VCaP (cell line): ENCODE data around the gene GRIA3.

Experiments
- H3K27ac ChIP-seq: fragments of 450-650 bp; 2 replicates; pipeline ENCODE4 v1.5.1; 2017
- TF ChIP-seq, protein P1 (sequence below): fragments of 450-650 bp; conservative IDR thresholded peaks from 2 replicates; pipeline ENCODE4 v1.5.1; 2017; ENCODE audit warnings: mild to moderate bottlenecking, moderate library complexity

Gene GRIA3

DNA sequence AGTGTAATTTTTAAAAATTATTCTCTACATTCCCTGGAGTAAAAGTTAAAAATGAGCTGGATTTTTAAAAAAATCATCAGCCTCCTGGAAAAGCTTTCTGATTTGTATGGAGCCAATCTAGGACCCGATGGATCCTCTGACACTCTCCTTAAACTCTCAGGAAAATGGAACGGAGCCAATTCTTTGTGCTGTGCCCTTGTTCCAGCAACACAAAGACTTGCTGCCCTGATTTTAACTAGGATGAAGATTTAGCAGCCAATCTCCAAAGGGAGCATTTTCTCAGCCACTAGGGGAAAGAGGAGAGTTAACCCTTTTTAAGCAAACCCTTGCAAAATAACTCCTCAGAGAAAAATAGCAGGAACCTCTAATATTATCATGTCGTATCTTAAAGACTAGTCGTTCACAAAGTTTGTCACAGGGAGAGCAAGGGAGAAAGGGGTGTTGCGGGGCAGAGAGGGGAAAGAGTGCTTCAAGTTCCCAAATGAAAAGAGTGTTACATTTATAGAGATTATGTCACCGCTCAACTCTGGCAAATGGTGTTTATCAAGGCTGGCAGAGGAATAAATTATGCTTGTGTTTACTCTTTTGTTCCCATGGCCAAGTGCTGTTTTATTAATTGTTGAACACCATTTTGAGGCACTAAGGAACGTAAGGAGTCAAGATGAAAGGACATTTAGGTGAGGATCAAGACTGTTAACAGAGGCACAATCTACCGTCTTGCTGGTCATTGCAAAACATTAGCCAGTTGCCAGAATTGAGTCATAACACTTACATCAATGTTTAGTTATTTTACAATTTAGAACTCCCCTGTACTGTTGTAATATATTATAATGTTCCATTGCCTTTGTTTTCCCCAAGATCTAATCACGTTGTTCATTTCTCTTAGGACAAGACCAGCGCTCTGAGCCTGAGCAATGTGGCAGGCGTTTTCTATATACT, 298.1 kb downstream of the GRIA3 start:
- H3K27ac ChIP-seq: no peak overlapping the region
- TF ChIP-seq, protein P1, sequence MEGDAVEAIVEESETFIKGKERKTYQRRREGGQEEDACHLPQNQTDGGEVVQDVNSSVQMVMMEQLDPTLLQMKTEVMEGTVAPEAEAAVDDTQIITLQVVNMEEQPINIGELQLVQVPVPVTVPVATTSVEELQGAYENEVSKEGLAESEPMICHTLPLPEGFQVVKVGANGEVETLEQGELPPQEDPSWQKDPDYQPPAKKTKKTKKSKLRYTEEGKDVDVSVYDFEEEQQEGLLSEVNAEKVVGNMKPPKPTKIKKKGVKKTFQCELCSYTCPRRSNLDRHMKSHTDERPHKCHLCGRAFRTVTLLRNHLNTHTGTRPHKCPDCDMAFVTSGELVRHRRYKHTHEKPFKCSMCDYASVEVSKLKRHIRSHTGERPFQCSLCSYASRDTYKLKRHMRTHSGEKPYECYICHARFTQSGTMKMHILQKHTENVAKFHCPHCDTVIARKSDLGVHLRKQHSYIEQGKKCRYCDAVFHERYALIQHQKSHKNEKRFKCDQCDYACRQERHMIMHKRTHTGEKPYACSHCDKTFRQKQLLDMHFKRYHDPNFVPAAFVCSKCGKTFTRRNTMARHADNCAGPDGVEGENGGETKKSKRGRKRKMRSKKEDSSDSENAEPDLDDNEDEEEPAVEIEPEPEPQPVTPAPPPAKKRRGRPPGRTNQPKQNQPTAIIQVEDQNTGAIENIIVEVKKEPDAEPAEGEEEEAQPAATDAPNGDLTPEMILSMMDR: no peak

GRCh38 chrX:123486297-123486696, 302.2 kb downstream of the GRIA3 start:
- TF ChIP-seq, protein P1: no peak
- no peak overlapping the region for H3K27ac ChIP-seq

DNA sequence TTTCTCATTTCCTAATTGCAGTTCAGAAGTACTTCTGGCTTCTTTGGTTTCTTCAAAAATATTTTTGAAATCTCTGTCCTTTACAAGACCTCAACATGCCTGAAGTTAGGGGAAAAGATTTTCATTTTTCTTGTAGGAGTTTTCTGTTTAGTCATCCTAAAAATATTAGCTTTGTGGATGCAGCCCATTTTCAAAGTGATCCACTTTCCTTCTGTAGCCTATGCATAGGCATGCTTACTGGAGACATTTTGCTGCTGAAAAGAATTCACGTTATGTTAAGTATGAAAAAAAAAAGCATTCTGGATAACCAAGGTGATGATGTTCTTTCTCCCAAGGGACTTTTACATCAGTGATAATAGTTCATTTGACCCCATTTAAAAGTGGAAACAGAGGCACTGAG, 303.2 kb downstream of the GRIA3 start:
- H3K27ac ChIP-seq: no peak overlapping the region
- TF ChIP-seq, protein P1: no peak

GRCh38 chrX:123487669-123488068, 303.6 kb downstream of the GRIA3 start:
- TF ChIP-seq, protein P1: no peak
- H3K27ac ChIP-seq: no peak overlapping the region

- H3K27ac ChIP-seq: no peak overlapping the region
- TF ChIP-seq, protein P1: no peak
Measured at GRCh38 chrX:123489011-123489410, 304.9 kb downstream of the GRIA3 start.

GRCh38 chrX:123493857-123494256, 309.8 kb downstream of the GRIA3 start:
- H3K27ac ChIP-seq: no peak overlapping the region
- TF ChIP-seq, protein P1: no peak

DNA sequence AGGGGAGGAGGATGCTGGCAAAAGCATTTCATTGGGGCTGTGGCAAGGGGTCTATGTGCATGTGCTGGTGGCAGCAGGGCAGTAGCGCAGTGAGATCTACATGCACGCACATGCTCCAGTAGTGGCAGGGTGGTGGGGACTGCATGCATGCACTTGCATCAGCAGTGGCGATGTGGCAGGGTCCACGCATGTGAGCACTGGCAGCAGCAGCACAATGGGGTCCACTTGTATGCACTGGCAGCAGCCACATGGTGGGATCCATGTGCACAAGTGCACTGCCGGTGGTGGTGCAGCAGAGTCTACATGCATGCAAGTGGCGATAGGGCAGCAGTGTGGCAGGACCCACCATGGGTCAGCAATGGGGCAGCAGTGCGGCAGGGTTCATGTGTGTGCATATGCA, 315.7 kb downstream of the GRIA3 start:
- TF ChIP-seq, protein P1: no peak
- no peak overlapping the region for H3K27ac ChIP-seq
